Uterus (tissue), 4 donors: Measurements from ENCODE around the gene MTMR4. TPM values are rescaled to one million over a fixed set of nuclear protein-coding genes. Genes with fewer than 3 reads are reported as not detected.

Source experiments
- DNase-seq, 2 donors: peaks; one replicate each; pipeline ENCODE4 v3.0.0-alpha.2; 2019 to 2020
- H3K27ac ChIP-seq, 2 donors: fragments of 200-600 bp; sonication (generic); 1 replicate in 1 of 2; 2 replicates in 1 of 2; pipeline ENCODE4 v1.5.1; 2016 to 2018
- H3K27me3 ChIP-seq, 2 donors: fragments of 200-600 bp; sonication (generic); one replicate each; pipeline ENCODE4 v1.5.1; 2018 to 2019; ENCODE audit warnings: control low read depth in 1 of 2
- H3K36me3 ChIP-seq, 2 donors: fragments of 200-600 bp; sonication (generic); one replicate each; pipeline ENCODE4 v1.5.1; 2019; ENCODE audit warnings: control low read depth in 1 of 2
- H3K4me1 ChIP-seq, 2 donors: fragments of 200-600 bp; sonication (generic); one replicate each; pipeline ENCODE4 v1.5.1; 2018 to 2019; ENCODE audit warnings: control low read depth in 1 of 2
- H3K4me3 ChIP-seq, 2 donors: fragments of 200-600 bp; sonication (generic); 1 replicate in 1 of 2; 2 replicates in 1 of 2; pipeline ENCODE4 v1.5.1; 2018 to 2019; ENCODE audit warnings: mild to moderate bottlenecking in 1 of 2
- H3K9me3 ChIP-seq, 2 donors: fragments of 200-600 bp; sonication (generic); one replicate each; pipeline ENCODE4 v1.5.1; 2019; ENCODE audit warnings: control low read depth in 1 of 2
- CTCF ChIP-seq, 4 experiments: fragments of 200-600 bp in 2 of 4; fragments of 450-650 bp in 2 of 4; sonication (generic) in 2 of 4; IDR thresholded peaks; one replicate each; pipeline ENCODE4 v1.5.1; 2016 to 2019; ENCODE audit warnings: antibody characterized with exemption in 4 of 4, mild to moderate bottlenecking in 2 of 4, moderate library complexity in 1 of 4
- POLR2A ChIP-seq, 2 donors: fragments of 450-650 bp; IDR thresholded peaks; one replicate each; pipeline ENCODE4 v1.6.1; 2016; ENCODE audit warnings: antibody characterized with exemption in 2 of 2, mild to moderate bottlenecking in 1 of 2, moderate library complexity in 1 of 2
- intact Hi-C: fragments of 100-400 bp; cut with DNase I; formaldehyde crosslinking; loops from one replicate; pipeline ENCODE4 v1.15.1; 2023; ENCODE audit warnings: low total_unique reads
- total RNA-seq, 4 donors: library from RNA; depleted of rRNA in 3 of 4; stranded (reverse); fragments of >200 nt in 3 of 4; gene quantifications; one replicate each; pipeline versions ENCODE4 v1.1.0 to v1.2.4, GENCODE V29; 2014 to 2023
- donor health status: DM: yes; HTN: yes; CAD: no.

MTMR4 gene
- total RNA-seq, 4 donors from 2014 or later: 9.7 to 59.1 (median 25.5) TPM

- peak; percentile 99 to 100 for DNase-seq
- TF ChIP-seq CTCF (IDR thresholded peaks at IDR 0.05): no peak
- TF ChIP-seq POLR2A (IDR thresholded peaks at IDR 0.05): peak; percentile 16 to 26
- peak overlapping the region; percentile 59 to 82 for H3K4me3 ChIP-seq
- no peaks in the 10 kb centered on the region for H3K36me3 ChIP-seq
- H3K4me1 ChIP-seq: no peaks in the 10 kb centered on the region
- no peaks in the 10 kb centered on the region for H3K27me3 ChIP-seq
- no peaks in the 10 kb centered on the region for H3K9me3 ChIP-seq
- peak overlapping the region; percentile 92 to 97 for H3K27ac ChIP-seq
- intact Hi-C loops: no loop called here
Measured at GRCh38 chr17:58517928-58518609, 3.6 kb upstream of the MTMR4 start.

- DNase-seq: no peak
- TF ChIP-seq POLR2A (IDR thresholded peaks at IDR 0.05) (peak; percentile 15 to 53), CTCF (IDR thresholded peaks at IDR 0.05) (no peak)
- peak overlapping the region; percentile 92 to 97 for H3K27ac ChIP-seq
- no peaks in the 10 kb centered on the region for H3K27me3 ChIP-seq
- no peaks in the 10 kb centered on the region for H3K36me3 ChIP-seq
- intact Hi-C loops: no loop called here
- H3K9me3 ChIP-seq: no peaks in the 10 kb centered on the region
- peak overlapping the region; percentile 59 to 82 for H3K4me3 ChIP-seq
- H3K4me1 ChIP-seq: no peaks in the 10 kb centered on the region
Measured at GRCh38 chr17:58517378-58517927, 3.0 kb upstream of the MTMR4 start.

- H3K4me3 ChIP-seq: peak overlapping the region; percentile 59 to 82
- no peaks in the 10 kb centered on the region for H3K27me3 ChIP-seq
- intact Hi-C loops: no loop called here
- DNase-seq: no peak
- H3K36me3 ChIP-seq: no peaks in the 10 kb centered on the region
- H3K9me3 ChIP-seq: no peaks in the 10 kb centered on the region
- TF ChIP-seq CTCF (IDR thresholded peaks at IDR 0.05) (no peak), POLR2A (IDR thresholded peaks at IDR 0.05) (no peak)
- H3K4me1 ChIP-seq: no peaks in the 10 kb centered on the region
- peak overlapping the region; percentile 92 to 97 for H3K27ac ChIP-seq
Measured at GRCh38 chr17:58516644-58517377, 2.4 kb upstream of the MTMR4 start.

GRCh38 chr17:58515286-58515685 lies 848 bp upstream of the MTMR4 start:
- Histone ChIP-seq H3K36me3 (no peaks in the 10 kb centered on the region), H3K4me1 (no peaks in the 10 kb centered on the region), H3K27ac (peak overlapping the region; percentile 84 to 87), H3K4me3 (no peak overlapping the region), H3K27me3 (no peaks in the 10 kb centered on the region), H3K9me3 (no peaks in the 10 kb centered on the region)
- intact Hi-C loops: no loop called here
- no peak for TF ChIP-seq CTCF (IDR thresholded peaks at IDR 0.05)
- TF ChIP-seq POLR2A (IDR thresholded peaks at IDR 0.05): no peak
- no peak for DNase-seq

GRCh38 chr17:58514770-58515157 lies 326 bp upstream of the MTMR4 start:
- intact Hi-C loops: no loop called here

More at GRCh38 chr17:58514770-58515157, 326 bp upstream of the MTMR4 start:
- Histone ChIP-seq H3K36me3 (no peaks in the 10 kb centered on the region), H3K4me3 (peak overlapping the region; percentile 42 to 74), H3K4me1 (no peaks in the 10 kb centered on the region), H3K9me3 (no peaks in the 10 kb centered on the region), H3K27ac (peak overlapping the region; percentile 84 to 87), H3K27me3 (no peaks in the 10 kb centered on the region)
- TF ChIP-seq CTCF (IDR thresholded peaks at IDR 0.05) (no peak), POLR2A (IDR thresholded peaks at IDR 0.05) (no peak)
- DNase-seq: no peak
